Activated naive CD8-positive, alpha-beta T cell treated with anti-CD3 and anti-CD28 coated beads, Interleukin-2, amount 10 ng/mL, durations not matched to agents 7 days and 5 days (primary cell): Measurements from ENCODE around the gene ZNF74. TPM values are rescaled to one million over a fixed set of nuclear protein-coding genes. Genes with fewer than 3 reads are reported as not detected.

Experiments used
- ATAC-seq: fragments of 150-1000 bp; cut with Tn5 transposase; one replicate; pipeline ENCODE4 v1.10.0; 2021; ENCODE audit warnings: low read depth, moderate library complexity
- POLR2A ChIA-PET: fragments of 350-600 bp; sonication (Branson Sonifier 250); formaldehyde crosslinking; loops from one replicate; lab custom pipeline; 2021; ENCODE audit warnings: antibody characterized with exemption; lab: Charles Lee
- DNase-seq: peaks from one replicate; pipeline ENCODE4 v3.0.0; 2021
- H3K27ac Mint-ChIP-seq: one replicate; pipeline ENCODE4 v1.8.0; 2022; ENCODE audit warnings: mild to moderate bottlenecking, mixed read lengths
- H3K27me3 Mint-ChIP-seq: one replicate; pipeline ENCODE4 v1.8.0; 2022; ENCODE audit warnings: mild to moderate bottlenecking, moderate library complexity, mixed read lengths
- H3K36me3 Mint-ChIP-seq: one replicate; pipeline ENCODE4 v1.8.0; 2021; ENCODE audit warnings: mild to moderate bottlenecking, mixed read lengths
- H3K4me1 Mint-ChIP-seq: one replicate; pipeline ENCODE4 v1.8.0; 2021; ENCODE audit warnings: mixed read lengths
- H3K4me3 Mint-ChIP-seq: one replicate; pipeline ENCODE4 v1.8.0; 2022; ENCODE audit warnings: mild to moderate bottlenecking, moderate library complexity, mixed read lengths
- H3K9me3 Mint-ChIP-seq: one replicate; pipeline ENCODE4 v1.8.0; 2021; ENCODE audit warnings: mixed read lengths
- total RNA-seq, 2 experiments: library from RNA; stranded (reverse); gene quantifications; one replicate each; pipeline ENCODE4 v1.2.3, GENCODE V29; 2021

The ZNF74 gene
- total RNA-seq, 2 experiments from 2014 or later, result 10.7 to 13.3 TPM

DNA sequence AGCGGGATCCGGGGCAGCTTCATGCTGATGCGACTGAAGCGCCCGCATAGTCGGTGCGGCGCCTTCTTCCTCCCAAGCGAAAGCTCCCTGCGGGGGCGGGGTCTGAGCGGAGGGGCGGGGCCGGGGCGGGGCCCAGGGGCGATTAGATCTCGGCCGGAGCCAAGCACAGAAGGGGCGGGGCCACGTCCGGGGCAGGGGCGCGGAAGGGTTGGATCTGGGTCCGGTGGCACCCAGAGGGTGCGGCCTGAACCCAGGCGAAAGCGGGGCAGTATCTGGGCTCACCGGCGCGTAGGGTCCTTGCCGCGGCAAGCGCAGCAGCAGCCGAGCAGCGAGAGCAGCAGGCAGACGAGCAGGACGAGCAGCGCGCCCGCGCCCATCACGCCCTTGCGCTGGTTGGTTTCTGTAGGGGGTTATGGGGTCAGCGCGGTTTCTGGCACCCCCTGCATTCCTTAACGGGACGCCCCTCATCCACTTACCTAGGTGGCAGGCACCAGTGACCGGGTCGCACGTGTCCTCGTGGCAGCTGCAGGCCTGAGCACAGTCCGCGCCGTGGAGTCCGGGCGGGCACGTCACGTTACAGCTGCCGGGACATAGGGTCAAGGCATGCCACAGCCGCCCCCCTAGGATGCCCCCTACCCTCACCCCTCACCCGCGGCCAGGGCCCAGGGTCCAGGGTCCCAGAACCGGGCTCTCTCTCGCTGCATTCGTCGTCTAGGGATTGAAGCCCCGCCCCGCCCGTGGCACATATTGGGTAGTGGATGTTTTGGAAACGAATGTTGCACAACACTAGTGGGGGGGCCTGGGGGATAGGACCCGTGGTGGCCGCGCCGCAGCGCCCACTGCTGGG is 35.5 kb downstream of the ZNF74 start:
- ATAC-seq (peak; percentile 72), DNase-seq (peak; percentile 88)
- Mint-ChIP-seq H3K36me3 (no peaks in the 10 kb centered on the region), H3K4me1 (peaks cover 6% of the 10 kb centered on the region), H3K9me3 (no peaks in the 10 kb centered on the region), H3K27me3 (peaks cover 64% of the 10 kb centered on the region), H3K4me3 (peak overlapping the region; percentile 84), H3K27ac (peak overlapping the region; percentile 58)
- POLR2A ChIA-PET, result interaction anchor here (0.9 to 1.7 kb wide), 4 partner anchors 10 to 78 kb away, joined by 3 to 5 read pairs (median 4); partner anchors contain the start of gene MED15

DNA sequence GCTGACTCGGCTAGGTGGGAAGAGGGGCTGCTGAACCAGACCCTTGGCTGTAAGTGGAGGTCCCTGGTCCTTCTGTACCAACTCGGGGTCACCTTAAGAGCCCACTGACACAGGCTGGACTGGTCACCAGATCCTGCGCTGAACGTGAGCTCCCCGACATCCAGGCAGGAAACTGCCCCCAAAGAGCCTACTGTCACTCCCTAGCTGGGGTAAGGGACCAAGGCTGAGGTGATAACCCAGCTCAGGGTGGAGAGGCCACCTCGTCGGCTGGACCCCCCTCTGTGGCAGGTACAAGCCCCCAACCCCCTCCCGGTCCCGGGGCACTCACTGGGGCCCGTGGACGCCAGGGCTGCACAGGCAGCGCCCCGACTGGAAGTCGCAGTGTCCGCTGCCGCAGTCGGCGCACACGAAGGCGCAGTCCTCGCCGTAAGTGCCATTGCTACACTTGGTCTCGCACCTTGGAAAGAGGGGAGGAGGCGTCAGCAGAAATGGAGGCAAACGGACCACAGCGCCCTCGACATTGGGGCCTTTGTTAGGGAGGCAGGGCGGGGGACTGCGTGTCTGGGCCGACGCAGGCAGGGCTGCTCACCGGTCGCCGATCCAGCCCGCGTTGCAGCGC is 36.3 kb downstream of the ZNF74 start:
- H3K27ac Mint-ChIP-seq, result no peak overlapping the region
- peaks cover 6% of the 10 kb centered on the region for H3K4me1 Mint-ChIP-seq
- ATAC-seq (no peak), DNase-seq (no peak)
- H3K36me3 Mint-ChIP-seq, result no peaks in the 10 kb centered on the region
- H3K9me3 Mint-ChIP-seq, result no peaks in the 10 kb centered on the region
- H3K27me3 Mint-ChIP-seq, result peaks cover 69% of the 10 kb centered on the region
- POLR2A ChIA-PET, result no interaction called here
- peak overlapping the region; percentile 84 for H3K4me3 Mint-ChIP-seq

DNA sequence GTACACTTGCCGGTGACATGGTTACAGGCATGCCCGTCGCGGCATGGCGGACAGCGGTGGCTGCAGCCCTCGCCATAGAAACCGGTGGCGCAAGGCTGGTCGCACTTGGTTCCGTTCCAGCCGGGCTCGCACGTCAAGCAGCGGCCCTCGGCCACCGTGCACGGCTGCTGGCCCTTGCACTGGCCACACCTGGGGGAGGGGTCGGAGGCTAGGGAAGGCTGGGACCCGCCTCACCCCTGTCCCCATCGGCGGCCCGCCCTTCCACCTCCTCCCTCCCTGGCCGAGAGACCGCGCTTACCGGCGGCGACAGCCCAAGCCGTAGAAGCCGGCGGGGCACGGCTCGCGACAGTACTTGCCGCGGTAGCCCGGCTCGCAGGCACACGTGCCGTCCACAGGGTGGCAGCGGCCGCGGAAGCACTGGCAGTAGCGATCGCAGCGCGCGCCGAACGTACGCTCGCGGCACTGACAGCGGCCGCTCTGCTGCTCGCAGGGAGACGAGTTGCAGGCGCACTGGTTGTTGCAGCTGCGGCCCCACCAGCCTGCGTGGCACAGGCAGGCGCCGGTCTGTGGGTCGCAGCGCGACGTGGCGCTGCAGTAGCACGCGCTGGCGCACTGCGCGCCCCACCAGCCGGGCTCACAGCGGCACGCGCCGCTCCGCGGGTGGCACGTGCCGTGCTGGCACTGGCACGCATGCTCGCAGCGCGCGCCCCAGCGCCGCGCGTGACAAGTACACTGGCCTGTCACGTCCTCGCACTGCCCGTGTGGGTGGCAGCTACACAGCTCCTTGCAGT is 37.0 kb downstream of the ZNF74 start:
- peak overlapping the region; percentile 84 for H3K4me3 Mint-ChIP-seq
- H3K27me3 Mint-ChIP-seq, result peaks cover 76% of the 10 kb centered on the region
- H3K27ac Mint-ChIP-seq, result no peak overlapping the region
- DNase-seq (peak; percentile 66), ATAC-seq (peak; percentile 35)
- H3K4me1 Mint-ChIP-seq, result peaks cover 6% of the 10 kb centered on the region
- H3K36me3 Mint-ChIP-seq, result no peaks in the 10 kb centered on the region
- POLR2A ChIA-PET, result interaction anchor here (1.6 kb wide), 1 partner anchor 27 kb away, joined by 4 read pairs; no protein-coding TSS in a partner anchor
- H3K9me3 Mint-ChIP-seq, result no peaks in the 10 kb centered on the region

DNA sequence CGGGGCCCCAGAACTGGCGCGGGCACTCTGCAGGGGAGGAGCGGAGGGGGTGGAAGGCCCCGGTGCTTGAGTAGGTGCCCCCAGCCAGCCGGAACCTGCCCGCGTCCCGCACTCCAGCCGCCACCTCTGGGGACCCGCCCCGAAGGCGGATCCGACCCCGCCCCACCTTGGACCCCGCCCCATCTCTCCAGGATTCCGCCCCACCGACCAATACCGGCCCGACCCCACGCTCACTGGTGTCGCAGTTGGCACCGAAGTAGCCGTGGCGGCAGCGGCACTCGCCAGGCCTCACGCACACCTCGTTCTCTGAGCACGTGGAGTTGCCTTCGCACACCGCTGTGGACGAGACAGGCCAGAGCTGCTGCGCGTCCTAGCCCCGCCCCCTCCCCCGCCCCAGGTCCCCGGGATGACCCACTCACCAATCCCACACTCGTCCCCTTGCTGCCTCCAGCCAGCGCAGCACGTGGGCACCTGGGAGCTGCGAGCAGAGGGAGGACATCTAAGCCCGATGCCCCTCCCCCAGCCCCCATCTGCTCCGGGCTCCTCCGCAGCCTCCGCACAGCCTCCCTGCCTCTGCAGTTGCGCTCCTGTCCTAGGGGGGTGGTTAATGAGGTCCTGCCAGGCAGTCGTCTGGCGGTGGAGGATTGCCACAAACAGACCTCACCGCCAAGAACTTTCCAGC is 37.7 kb downstream of the ZNF74 start:
- Mint-ChIP-seq H3K36me3 (no peaks in the 10 kb centered on the region), H3K27ac (peak overlapping the region; percentile 56), H3K4me3 (peak overlapping the region; percentile 32), H3K4me1 (peaks cover 8% of the 10 kb centered on the region), H3K9me3 (no peaks in the 10 kb centered on the region), H3K27me3 (peaks cover 73% of the 10 kb centered on the region)
- no peak for ATAC-seq
- no peak for DNase-seq
- POLR2A ChIA-PET, result interaction anchor here (1.6 kb wide), 1 partner anchor 28 kb away, joined by 4 read pairs; no protein-coding TSS in a partner anchor

DNA sequence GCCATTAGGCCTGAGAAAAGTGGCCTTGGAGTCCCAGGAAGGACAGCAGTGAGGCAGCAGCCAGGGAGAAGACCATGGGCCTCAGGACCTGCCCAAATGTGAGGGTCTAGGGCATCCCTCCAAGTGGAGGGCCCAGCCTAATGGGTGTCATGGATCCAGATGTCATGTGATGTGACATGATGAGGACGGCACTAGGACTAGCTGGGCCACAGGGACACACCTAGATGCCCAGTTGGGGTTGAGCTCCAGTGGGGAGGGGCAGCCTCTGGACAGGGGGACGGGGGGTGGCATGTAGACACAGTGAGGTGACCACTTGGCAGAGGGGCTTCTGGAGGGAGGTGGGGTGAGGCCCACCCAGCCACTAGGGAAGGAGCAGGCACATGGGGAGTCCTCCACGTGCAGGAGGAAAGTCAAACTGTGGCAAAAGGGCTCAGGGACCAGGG is 38.3 kb downstream of the ZNF74 start:
- no peak overlapping the region for H3K27ac Mint-ChIP-seq
- H3K9me3 Mint-ChIP-seq, result no peaks in the 10 kb centered on the region
- H3K36me3 Mint-ChIP-seq, result no peaks in the 10 kb centered on the region
- peaks cover 73% of the 10 kb centered on the region for H3K27me3 Mint-ChIP-seq
- DNase-seq (no peak), ATAC-seq (no peak)
- POLR2A ChIA-PET, result interaction anchor here (1.6 kb wide), 1 partner anchor 28 kb away, joined by 4 read pairs; no protein-coding TSS in a partner anchor
- no peak overlapping the region for H3K4me3 Mint-ChIP-seq
- H3K4me1 Mint-ChIP-seq, result peaks cover 14% of the 10 kb centered on the region

DNA sequence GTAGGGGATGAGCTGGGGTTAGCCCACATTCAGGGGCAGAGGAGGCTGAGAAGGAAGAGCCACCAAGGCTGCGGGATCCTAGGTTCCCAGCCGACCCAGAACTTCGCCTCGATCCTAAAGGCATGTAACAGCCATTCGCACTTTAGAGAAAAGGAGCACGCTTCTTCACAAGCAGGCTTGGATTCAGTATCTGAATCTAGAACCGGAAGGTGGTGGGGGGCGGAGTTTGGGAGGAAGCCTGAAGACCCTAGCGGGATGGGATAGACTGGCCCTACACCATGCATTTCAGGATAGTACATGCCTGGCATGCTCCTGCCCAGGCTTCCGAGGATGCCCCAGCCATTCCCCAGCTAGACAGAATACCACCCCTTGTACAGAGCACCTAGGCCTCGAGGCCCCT is 39.2 kb downstream of the ZNF74 start:
- POLR2A ChIA-PET, result no interaction called here
- Mint-ChIP-seq H3K27me3 (peaks cover 71% of the 10 kb centered on the region), H3K4me3 (no peak overlapping the region)

DNA sequence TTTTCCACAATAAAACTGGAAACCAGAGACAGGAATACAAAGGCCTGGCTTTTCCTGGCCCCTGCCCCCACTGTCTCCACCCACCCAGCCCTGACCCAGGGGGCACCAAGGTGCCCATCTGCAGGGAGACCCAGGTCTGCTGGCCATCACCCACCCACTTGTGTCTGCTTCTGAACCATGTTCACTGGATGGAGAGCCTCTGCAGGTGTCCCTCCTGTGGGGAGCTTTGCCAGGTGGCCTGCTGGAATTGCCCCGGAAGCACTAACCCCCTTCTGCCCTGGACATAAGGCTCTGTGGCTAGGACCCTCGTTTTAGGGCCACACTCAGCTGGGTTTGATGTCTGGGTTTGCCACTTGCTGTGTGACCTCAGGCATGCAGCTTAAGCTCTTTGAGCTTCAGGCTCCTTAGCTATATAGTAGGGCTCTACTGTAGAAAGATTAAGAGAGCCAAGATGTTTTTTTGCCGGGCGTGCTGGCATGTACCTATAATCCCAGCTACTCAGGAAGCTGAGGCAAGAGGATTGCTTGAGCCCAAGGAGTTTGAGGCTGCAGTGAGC is 39.8 kb downstream of the ZNF74 start:
- Mint-ChIP-seq H3K36me3 (no peaks in the 10 kb centered on the region), H3K4me3 (no peak overlapping the region), H3K27me3 (peaks cover 71% of the 10 kb centered on the region), H3K4me1 (peaks cover 14% of the 10 kb centered on the region), H3K27ac (no peak overlapping the region), H3K9me3 (no peaks in the 10 kb centered on the region)
- ATAC-seq (no peak), DNase-seq (no peak)
- POLR2A ChIA-PET, result no interaction called here

More for the DNA sequence above, 39.2 kb downstream of the ZNF74 start:
- H3K4me1 Mint-ChIP-seq, result peaks cover 14% of the 10 kb centered on the region
- H3K9me3 Mint-ChIP-seq, result no peaks in the 10 kb centered on the region
- DNase-seq (no peak), ATAC-seq (no peak)
- no peaks in the 10 kb centered on the region for H3K36me3 Mint-ChIP-seq
- no peak overlapping the region for H3K27ac Mint-ChIP-seq

DNA sequence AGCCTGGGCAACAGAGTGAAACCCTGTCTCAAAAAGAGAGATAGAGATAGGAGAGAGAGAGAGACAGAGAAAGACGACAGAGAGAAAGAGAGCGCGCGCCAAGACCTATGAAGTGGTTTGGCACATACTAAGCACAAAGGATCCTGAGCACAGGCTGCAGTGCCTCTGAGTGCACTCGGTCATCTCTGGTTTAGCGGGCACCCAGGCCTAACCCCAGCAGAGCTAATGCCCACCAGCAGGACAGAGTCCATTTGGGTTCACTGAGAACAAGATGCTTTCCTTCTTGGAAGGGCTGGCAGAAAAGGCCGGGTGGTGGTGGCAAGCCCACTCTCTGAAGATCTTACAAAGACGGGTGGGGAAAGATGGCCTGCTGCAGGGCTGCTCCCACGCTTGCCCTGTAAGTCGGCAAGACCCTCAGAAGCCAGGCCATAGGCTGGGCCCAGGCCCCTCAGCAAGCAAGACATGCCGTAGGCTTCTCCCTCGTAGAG is 40.4 kb downstream of the ZNF74 start:
- Mint-ChIP-seq H3K4me3 (no peak overlapping the region), H3K9me3 (no peaks in the 10 kb centered on the region), H3K27me3 (peaks cover 67% of the 10 kb centered on the region), H3K27ac (no peak overlapping the region), H3K4me1 (peaks cover 11% of the 10 kb centered on the region), H3K36me3 (no peaks in the 10 kb centered on the region)
- no peak for ATAC-seq
- POLR2A ChIA-PET, result no interaction called here
- DNase-seq, result no peak

DNA sequence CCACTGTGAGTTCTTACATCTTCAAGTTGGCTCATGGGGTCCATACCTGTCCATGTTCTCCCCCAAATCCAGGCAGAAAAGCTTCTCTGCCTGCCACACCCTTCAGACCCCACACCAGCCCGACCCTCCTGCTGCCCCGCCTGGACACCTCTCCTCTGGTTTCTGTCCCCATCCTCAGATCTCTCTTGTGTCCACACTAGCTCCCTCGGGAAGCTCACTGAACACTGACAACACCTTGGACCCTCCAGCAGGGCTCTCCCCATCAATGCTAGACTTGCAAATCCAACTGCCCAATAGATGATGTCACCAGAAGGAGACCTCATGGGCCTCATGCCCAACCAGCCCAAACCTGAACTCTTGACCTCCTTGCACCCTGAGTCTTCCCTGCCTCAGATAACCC is 40.8 kb downstream of the ZNF74 start:
- POLR2A ChIA-PET, result interaction anchor here (0.8 kb wide), 1 partner anchor 173 kb away, joined by 3 read pairs; no protein-coding TSS in a partner anchor
- Mint-ChIP-seq H3K4me3 (no peak overlapping the region), H3K9me3 (no peaks in the 10 kb centered on the region), H3K36me3 (no peaks in the 10 kb centered on the region), H3K4me1 (peaks cover 11% of the 10 kb centered on the region), H3K27me3 (peaks cover 67% of the 10 kb centered on the region), H3K27ac (no peak overlapping the region)
- ATAC-seq (no peak), DNase-seq (peak; percentile 30)

DNA sequence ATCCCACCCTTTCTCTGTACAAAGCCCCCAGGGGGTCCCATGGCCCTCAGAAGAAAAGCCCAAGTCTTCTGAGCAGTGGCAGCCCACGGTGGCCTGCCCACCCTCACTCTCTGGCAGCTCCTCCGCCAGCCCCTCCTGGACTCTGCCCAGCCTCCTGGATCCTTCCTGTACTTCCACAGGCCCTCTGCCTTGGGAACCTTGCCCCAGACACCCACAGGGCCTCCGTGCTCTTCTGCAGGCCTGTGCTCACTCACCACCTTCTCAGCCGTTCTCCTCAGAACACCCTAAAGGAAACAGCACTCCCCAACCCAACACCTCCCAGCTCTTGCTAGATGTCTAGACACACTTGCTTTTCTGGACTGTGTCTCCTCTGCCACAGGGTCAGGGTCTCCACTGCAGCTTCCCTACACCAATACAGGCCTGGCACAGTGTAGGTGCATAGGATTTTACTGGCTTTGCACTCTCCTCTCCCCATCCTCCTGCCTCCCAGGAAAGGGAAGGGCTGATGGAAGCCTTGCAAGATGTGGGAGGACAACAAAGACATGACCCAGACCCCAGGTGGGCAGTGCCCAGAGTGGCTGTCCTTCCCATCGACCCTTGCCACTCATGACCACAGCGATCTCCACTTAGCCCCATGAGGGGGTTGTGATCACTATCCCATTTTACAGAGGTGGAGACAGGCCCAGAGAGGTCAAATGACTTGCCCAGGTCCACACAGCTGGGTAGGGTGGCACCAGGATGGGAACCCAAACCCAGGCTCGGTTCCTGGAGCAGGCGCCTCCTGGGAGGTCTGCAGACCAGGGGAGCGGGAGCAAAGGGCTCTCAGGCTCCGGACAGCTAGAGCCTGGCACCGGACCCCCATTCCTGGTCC is 41.7 kb downstream of the ZNF74 start:
- DNase-seq, result peak; percentile 28
- Mint-ChIP-seq H3K4me1 (peaks cover 9% of the 10 kb centered on the region), H3K27ac (no peak overlapping the region), H3K36me3 (no peaks in the 10 kb centered on the region), H3K27me3 (peaks cover 59% of the 10 kb centered on the region), H3K9me3 (no peaks in the 10 kb centered on the region), H3K4me3 (peak overlapping the region; percentile 35)
- POLR2A ChIA-PET, result interaction anchor here (0.8 kb wide), 1 partner anchor 172 kb away, joined by 3 read pairs; no protein-coding TSS in a partner anchor
- ATAC-seq, result no peak

DNA sequence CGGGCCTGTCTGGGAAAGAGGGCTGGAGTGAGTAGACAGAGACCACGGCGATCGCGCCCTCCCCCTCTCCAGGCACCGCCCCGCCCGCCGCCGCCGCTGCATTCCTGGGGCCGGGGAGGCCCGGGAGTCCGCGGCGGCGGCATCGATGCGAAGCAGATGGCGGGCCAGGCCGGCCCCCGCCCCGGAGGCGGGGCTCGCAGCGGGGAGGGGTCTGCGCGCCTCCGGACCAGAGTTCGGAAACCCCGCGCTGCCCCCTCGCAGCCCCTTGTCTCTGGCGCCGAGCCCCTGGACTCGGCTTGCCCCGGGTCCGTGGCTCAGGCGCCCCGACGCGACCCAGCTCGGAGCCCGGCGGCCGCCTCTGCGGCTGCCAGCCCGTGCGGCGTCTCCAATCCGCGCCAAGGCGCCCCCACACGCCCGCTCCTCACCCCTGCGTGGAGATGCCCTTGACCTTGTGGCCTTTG is 42.4 kb downstream of the ZNF74 start:
- no peaks in the 10 kb centered on the region for H3K9me3 Mint-ChIP-seq
- H3K27me3 Mint-ChIP-seq, result peaks cover 57% of the 10 kb centered on the region
- H3K4me1 Mint-ChIP-seq, result peaks cover 9% of the 10 kb centered on the region
- no peak overlapping the region for H3K27ac Mint-ChIP-seq
- DNase-seq (peak; percentile 56), ATAC-seq (no peak)
- peak overlapping the region; percentile 77 for H3K4me3 Mint-ChIP-seq
- POLR2A ChIA-PET, result no interaction called here
- H3K36me3 Mint-ChIP-seq, result no peaks in the 10 kb centered on the region
